H9 (cell line): Measurements from ENCODE around the gene CSMD2. TPM values are rescaled to one million over a fixed set of nuclear protein-coding genes. Genes with fewer than 3 reads are reported as not detected.

ENCODE experiments used
- DNase-seq: peaks from one replicate; pipeline ENCODE4 v3.0.0-alpha.2; 2017
- H2AFZ ChIP-seq: one replicate; pipeline ENCODE4 v1.6.1; 2013; ENCODE audit warnings: mild to moderate bottlenecking, low read length, control low read depth, moderate library complexity
- H2AK5ac ChIP-seq: 2 replicates; pipeline ENCODE4 v1.6.1; 2013; ENCODE audit warnings: low read length, control low read depth, mixed read lengths; ENCODE audit not compliant: insufficient read length
- H2BK120ac ChIP-seq: one replicate; pipeline ENCODE4 v1.6.1; 2013; ENCODE audit warnings: low read depth, mild to moderate bottlenecking, low read length, control low read depth, inconsistent platforms; ENCODE audit not compliant: poor library complexity, severe bottlenecking
- H2BK12ac ChIP-seq: 2 replicates; pipeline ENCODE4 v1.6.1; 2013; ENCODE audit warnings: low read length, control low read depth, mixed read lengths, low read depth; ENCODE audit not compliant: insufficient read length
- H2BK15ac ChIP-seq: 2 replicates; pipeline ENCODE4 v1.6.1; 2013; ENCODE audit warnings: low read depth, low read length, control low read depth
- H2BK20ac ChIP-seq: one replicate; pipeline ENCODE4 v1.6.1; 2013; ENCODE audit warnings: low read depth, mild to moderate bottlenecking, low read length, control low read depth, inconsistent platforms; ENCODE audit not compliant: poor library complexity, severe bottlenecking
- H2BK5ac ChIP-seq: 2 replicates; pipeline ENCODE4 v1.6.1; 2013; ENCODE audit warnings: low read length, control low read depth, mixed read lengths; ENCODE audit not compliant: insufficient read length
- H3K14ac ChIP-seq: 2 replicates; pipeline ENCODE4 v1.6.1; 2013; ENCODE audit warnings: low read length, control low read depth; ENCODE audit not compliant: insufficient read depth
- H3K18ac ChIP-seq: 2 replicates; pipeline ENCODE4 v1.6.1; 2013; ENCODE audit warnings: low read depth, mild to moderate bottlenecking, mixed read lengths, low read length, control low read depth; ENCODE audit not compliant: insufficient read length
- H3K23ac ChIP-seq: 2 replicates; pipeline ENCODE4 v1.6.1; 2013; ENCODE audit warnings: low read length, control low read depth, mixed read lengths, low read depth; ENCODE audit not compliant: insufficient read length
- H3K23me2 ChIP-seq: 2 replicates; pipeline ENCODE4 v1.6.1; 2013; ENCODE audit warnings: low read depth, mild to moderate bottlenecking, mixed read lengths, low read length, control low read depth; ENCODE audit not compliant: insufficient read length, poor library complexity, severe bottlenecking
- H3K27ac ChIP-seq: 2 replicates; pipeline ENCODE4 v1.5.1; 2013; ENCODE audit warnings: low read length, control low read depth, mixed read lengths, low read depth; ENCODE audit not compliant: insufficient read length
- H3K27me3 ChIP-seq: 2 replicates; pipeline ENCODE4 v1.6.1; 2013; ENCODE audit warnings: low read length, control low read depth, inconsistent platforms; ENCODE audit not compliant: insufficient read depth
- H3K4ac ChIP-seq: 2 replicates; pipeline ENCODE4 v1.6.1; 2013; ENCODE audit warnings: low read depth, mild to moderate bottlenecking, control low read depth, inconsistent platforms, low read length, moderate library complexity
- H3K4me1 ChIP-seq: 2 replicates; pipeline ENCODE4 v1.6.1; 2013; ENCODE audit warnings: low read length, control low read depth, inconsistent platforms; ENCODE audit not compliant: insufficient read depth
- H3K4me2 ChIP-seq: 2 replicates; pipeline ENCODE4 v1.6.1; 2013; ENCODE audit warnings: low read length, control low read depth, mixed read lengths; ENCODE audit not compliant: insufficient read length, insufficient read depth
- H3K56ac ChIP-seq: 2 replicates; pipeline ENCODE4 v1.6.1; 2013; ENCODE audit warnings: low read depth, mild to moderate bottlenecking, mixed read lengths, low read length, control low read depth; ENCODE audit not compliant: insufficient read length
- H3K79me1 ChIP-seq: 2 replicates; pipeline ENCODE4 v1.6.1; 2013; ENCODE audit warnings: low read depth, mild to moderate bottlenecking, moderate library complexity, low read length, control low read depth, inconsistent platforms; ENCODE audit not compliant: insufficient read depth, poor library complexity, severe bottlenecking
- H3K79me2 ChIP-seq: 2 replicates; pipeline ENCODE4 v1.6.1; 2013; ENCODE audit warnings: low read length, control low read depth, inconsistent platforms; ENCODE audit not compliant: insufficient read depth
- H3K9ac ChIP-seq: 2 replicates; pipeline ENCODE4 v1.6.1; 2013; ENCODE audit warnings: low read length, control low read depth, mixed read lengths; ENCODE audit not compliant: insufficient read length; ENCODE audit errors: extremely low read depth
- H3K9me3 ChIP-seq: one replicate; pipeline ENCODE4 v1.6.1; 2013; ENCODE audit warnings: low read depth, low read length, inconsistent platforms; ENCODE audit not compliant: control insufficient read depth
- H3T11ph ChIP-seq: one replicate; pipeline ENCODE4 v1.6.1; 2013; ENCODE audit warnings: mild to moderate bottlenecking, low read length, control low read depth, inconsistent platforms
- H4K20me1 ChIP-seq: one replicate; pipeline ENCODE4 v1.6.1; 2013; ENCODE audit not compliant: control insufficient read depth, insufficient read length, insufficient read depth
- H4K5ac ChIP-seq: 2 replicates; pipeline ENCODE4 v1.6.1; 2013; ENCODE audit warnings: low read depth, mild to moderate bottlenecking, mixed read lengths, low read length, control low read depth; ENCODE audit not compliant: insufficient read length
- H4K8ac ChIP-seq: replicated peaks from 2 replicates; pipeline ENCODE4 v1.6.1; 2013; ENCODE audit warnings: low read length, control low read depth, mixed read lengths, low read depth; ENCODE audit not compliant: insufficient read length
- H4K91ac ChIP-seq: 2 replicates; pipeline ENCODE4 v1.6.1; 2013; ENCODE audit warnings: low read depth, mild to moderate bottlenecking, moderate library complexity, mixed read lengths, low read length, control low read depth; ENCODE audit not compliant: insufficient read length
- H3K27ac Mint-ChIP-seq, 3 experiments: 2 replicates in 2 of 3; 3 replicates in 1 of 3; pipeline ENCODE4 v1.8.0; 2020 to 2021; ENCODE audit warnings: mixed read lengths in 3 of 3, mild to moderate bottlenecking in 1 of 3, moderate library complexity in 1 of 3
- H3K27me3 Mint-ChIP-seq: 2 replicates; pipeline ENCODE4 v1.8.0; 2021; ENCODE audit warnings: low read depth, mild to moderate bottlenecking, moderate library complexity, mixed read lengths
- H3K36me3 Mint-ChIP-seq, 3 experiments: 2 replicates in 2 of 3; 3 replicates in 1 of 3; pipeline ENCODE4 v1.8.0; 2020 to 2021; ENCODE audit warnings: low read depth in 3 of 3, mixed read lengths in 3 of 3; ENCODE audit not compliant: insufficient read depth in 1 of 3
- H3K4me1 Mint-ChIP-seq, 2 experiments: 2 replicates each; pipeline ENCODE4 v1.8.0; 2020; ENCODE audit warnings: mixed read lengths in 2 of 2
- H3K4me3 Mint-ChIP-seq, 2 experiments: 2 replicates in 1 of 2; 3 replicates in 1 of 2; pipeline ENCODE4 v1.8.0; 2020 to 2021; ENCODE audit warnings: mild to moderate bottlenecking in 2 of 2, mixed read lengths in 2 of 2, moderate library complexity in 1 of 2
- H3K9me3 Mint-ChIP-seq, 2 experiments: 2 replicates in 1 of 2; 3 replicates in 1 of 2; pipeline ENCODE4 v1.8.0; 2020; ENCODE audit warnings: mild to moderate bottlenecking in 2 of 2, mixed read lengths in 2 of 2, moderate library complexity in 1 of 2
- WGBS: extraction: QIAGEN DNeasy Blood & Tissue Kit; methylation state at CpG from one replicate; pipeline ENCODE4 v1.1.7; 2013; ENCODE audit warnings: missing lambda C conversion rate, low lambda C conversion rate, mixed read lengths; ENCODE audit not compliant: insufficient read length; ENCODE audit errors: extremely low coverage; 5-methylcytosine and 5-hydroxymethylcytosine counted together
- total RNA-seq: library from RNA; stranded (reverse); gene quantifications from 2 replicates; pipeline ENCODE4 v1.2.1, GENCODE V29; 2021
- TF ChIP-seq, protein P1 (sequence below): fragments of 200-600 bp; sonication (generic); conservative IDR thresholded peaks from 3 replicates; pipeline ENCODE4 v1.8.0; 2021; ENCODE audit warnings: antibody characterized with exemption, mild to moderate bottlenecking

Gene CSMD2
- total RNA-seq, 1 experiment from 2014 or later, result 6.4 TPM

DNA sequence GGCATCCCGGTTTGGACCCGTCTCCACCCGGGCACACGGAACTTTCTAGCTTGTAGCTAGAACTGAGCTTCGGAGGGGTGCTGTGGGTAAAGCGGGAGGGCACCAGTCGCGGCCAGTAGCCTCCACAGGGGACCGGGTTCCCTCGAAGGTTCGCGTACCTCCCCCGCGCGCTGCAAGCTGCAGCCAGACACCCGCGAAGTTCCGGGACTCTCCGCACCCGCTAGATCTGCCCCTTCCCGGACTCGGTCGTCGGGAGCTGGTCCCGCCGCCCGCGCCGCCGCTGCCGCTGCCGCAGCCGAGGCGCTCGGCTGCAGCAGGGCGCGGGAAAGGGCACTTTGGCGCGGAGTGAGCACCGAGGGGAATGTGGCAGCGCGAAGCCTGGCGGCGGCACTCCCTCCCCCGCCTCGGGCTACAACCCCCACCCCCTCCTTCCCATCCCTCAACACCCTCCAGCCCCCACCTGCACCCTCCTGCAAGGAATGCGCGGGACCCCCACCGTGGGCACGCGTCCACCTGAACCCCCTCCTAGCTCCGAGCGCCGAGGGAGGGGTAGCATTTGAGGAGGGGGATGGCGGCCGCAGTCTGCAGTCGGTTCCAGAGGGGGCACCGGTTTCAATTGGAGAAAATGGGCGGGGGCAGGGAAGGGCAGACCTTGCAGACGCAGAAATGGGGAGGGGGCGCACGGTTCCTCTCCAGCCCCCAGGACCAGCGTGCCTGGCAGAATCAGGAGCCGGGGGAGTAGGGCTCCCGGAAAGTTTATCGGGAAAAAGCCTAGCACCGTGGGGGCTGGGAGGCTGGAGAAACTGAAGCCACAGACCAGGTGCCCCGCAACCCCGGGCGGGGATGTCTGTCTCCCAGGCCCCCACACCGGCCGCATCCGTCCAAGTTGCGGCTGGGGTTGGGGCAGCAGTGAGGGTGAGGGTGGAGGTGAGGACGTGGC is 968 bp downstream of the CSMD2 start:
- no peak overlapping the region for H2AK5ac ChIP-seq
- H4K91ac ChIP-seq, result no peak overlapping the region
- H2BK5ac ChIP-seq, result no peak overlapping the region
- no peak overlapping the region for H3K23ac ChIP-seq
- WGBS, result no CpG with 5 or more reads among the region's 75 CpGs
- H3K4me2 ChIP-seq, result peak overlapping the region; percentile 86
- H2BK120ac ChIP-seq, result no peak overlapping the region
- Mint-ChIP-seq H3K9me3 (peaks cover 0 to 2% of the 10 kb centered on the region in 2 experiments; a peak in 1 of 5 replicates), H3K4me1 (peaks cover 39 to 45% of the 10 kb centered on the region in 2 experiments), H3K27ac (peak overlapping the region in 1 of 3 experiments; percentile 83; a peak in 1 of 7 replicates), H3K27me3 (peaks cover 39% of the 10 kb centered on the region), H3K36me3 (peaks cover 5 to 14% (median 12%) of the 10 kb centered on the region in 3 experiments; a peak in 5 of 7 replicates), H3K4me3 (peak overlapping the region; percentile 77 to 93)
- H2BK15ac ChIP-seq, result no peak overlapping the region
- DNase-seq, result peak; percentile 51
- H3K9ac ChIP-seq, result peak overlapping the region; percentile 41
- no peak overlapping the region for H3K4ac ChIP-seq
- no peak overlapping the region for H3K18ac ChIP-seq
- H4K5ac ChIP-seq, result no peak overlapping the region
- H3K79me2 ChIP-seq, result peaks cover 2% of the 10 kb centered on the region; the same call in 1 of the 2 replicates
- H2AFZ ChIP-seq, result no peak overlapping the region
- H4K20me1 ChIP-seq, result no peaks in the 10 kb centered on the region
- H4K8ac ChIP-seq, result no peak overlapping the region
- no peak overlapping the region for H2BK20ac ChIP-seq
- peaks cover 43% of the 10 kb centered on the region for H3K23me2 ChIP-seq
- no peak overlapping the region for H3K56ac ChIP-seq
- H3K14ac ChIP-seq, result peak overlapping the region; percentile 58; the same call in 1 of the 2 replicates
- TF ChIP-seq, protein P1, sequence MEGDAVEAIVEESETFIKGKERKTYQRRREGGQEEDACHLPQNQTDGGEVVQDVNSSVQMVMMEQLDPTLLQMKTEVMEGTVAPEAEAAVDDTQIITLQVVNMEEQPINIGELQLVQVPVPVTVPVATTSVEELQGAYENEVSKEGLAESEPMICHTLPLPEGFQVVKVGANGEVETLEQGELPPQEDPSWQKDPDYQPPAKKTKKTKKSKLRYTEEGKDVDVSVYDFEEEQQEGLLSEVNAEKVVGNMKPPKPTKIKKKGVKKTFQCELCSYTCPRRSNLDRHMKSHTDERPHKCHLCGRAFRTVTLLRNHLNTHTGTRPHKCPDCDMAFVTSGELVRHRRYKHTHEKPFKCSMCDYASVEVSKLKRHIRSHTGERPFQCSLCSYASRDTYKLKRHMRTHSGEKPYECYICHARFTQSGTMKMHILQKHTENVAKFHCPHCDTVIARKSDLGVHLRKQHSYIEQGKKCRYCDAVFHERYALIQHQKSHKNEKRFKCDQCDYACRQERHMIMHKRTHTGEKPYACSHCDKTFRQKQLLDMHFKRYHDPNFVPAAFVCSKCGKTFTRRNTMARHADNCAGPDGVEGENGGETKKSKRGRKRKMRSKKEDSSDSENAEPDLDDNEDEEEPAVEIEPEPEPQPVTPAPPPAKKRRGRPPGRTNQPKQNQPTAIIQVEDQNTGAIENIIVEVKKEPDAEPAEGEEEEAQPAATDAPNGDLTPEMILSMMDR, result no peak
- H3K79me1 ChIP-seq, result no peaks in the 10 kb centered on the region
- H3K27ac ChIP-seq, result no peak overlapping the region
- peaks cover 8% of the 10 kb centered on the region; the same call in 1 of the 2 replicates for H3K4me1 ChIP-seq
- no peaks in the 10 kb centered on the region for H3K27me3 ChIP-seq
- H3T11ph ChIP-seq, result no peak overlapping the region
- no peaks in the 10 kb centered on the region for H3K9me3 ChIP-seq
- H2BK12ac ChIP-seq, result no peak overlapping the region
